ENCODE data around the gene COA7. TPM values are rescaled to one million over a fixed set of nuclear protein-coding genes. Genes with fewer than 3 reads are reported as not detected.
A peak's percentile ranks its signal among the peaks of the same experiment; 100 is the strongest.
"Not testable (repeated sequence)": the region's sequence is repeated elsewhere in the genome, so short reads cannot be mapped to it uniquely, and the experiment has no call there.

The COA7 gene
- total RNA-seq, 1 donor from 2014 or later: 25.4 TPM

DNA sequence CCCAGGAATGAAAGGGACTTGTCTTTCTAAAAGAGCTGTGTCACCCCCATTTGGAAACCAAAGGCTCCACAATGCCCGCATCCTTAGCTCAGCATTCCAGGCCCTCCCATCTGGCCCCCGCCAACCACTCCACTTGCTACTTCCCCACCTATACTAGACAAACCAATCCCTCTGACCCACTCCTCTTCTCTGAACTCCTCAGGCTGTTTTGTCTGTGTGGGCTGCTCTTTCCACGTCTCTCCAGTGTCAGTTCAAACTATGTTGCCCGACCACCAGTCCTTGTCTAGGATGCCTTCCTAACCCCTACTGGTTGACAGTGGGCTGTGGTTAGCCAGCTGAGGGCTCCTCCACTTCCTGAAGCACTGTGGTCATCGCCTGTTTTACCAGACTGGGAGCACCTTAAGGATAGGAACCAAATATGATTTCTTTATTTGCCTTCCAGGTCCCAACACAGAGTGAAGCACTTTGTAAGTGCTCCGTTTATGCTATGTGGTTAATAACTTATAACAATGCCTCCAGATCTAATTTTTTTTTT, 8.1 kb upstream of the COA7 start:
- DNase-seq (ENCODE audit: low spot score): no peak

DNA sequence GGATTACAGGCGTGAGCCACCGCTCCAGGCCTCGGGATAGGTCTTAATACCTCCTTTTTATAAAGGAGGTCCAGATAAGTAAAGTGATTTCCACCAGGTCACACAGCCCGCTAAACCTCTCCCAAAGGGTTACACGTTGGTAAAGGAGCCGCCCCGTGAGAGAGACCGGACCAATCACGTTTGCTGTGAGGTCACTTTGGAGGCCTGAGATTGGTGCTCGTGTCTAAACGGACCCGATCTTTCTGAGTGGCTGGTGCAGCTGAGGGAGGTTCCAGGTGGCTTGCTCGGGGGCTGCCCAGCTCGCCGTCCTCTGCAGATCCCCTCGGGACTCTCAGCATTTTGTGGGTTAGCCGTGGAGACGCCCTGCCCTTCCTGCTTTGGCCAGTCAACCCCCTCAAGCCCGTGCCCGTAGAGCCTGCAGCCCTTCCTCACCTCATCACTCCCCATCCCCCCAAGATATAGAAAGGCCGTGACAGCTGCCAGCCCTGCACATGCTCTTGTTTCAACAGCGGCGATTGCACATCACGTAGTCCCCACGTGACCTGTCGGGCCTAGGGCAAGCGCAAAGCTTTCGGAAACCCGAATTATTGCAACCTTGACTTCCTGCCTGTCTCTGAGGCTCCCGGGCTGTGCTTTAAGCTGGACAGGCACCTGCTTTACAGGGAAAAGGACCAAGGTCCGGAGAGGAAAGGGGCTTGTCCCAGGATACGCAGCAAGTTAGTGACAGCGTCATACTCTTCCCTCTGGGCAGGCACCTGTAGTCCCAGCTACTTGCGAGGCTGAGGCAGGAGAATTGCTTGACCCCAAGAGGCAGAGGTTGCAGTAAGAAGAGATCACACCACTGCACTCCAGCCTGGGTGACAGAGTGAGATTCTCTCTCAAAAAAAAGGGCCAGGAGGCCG, 5.0 kb upstream of the COA7 start:
- peak; percentile 91 for DNase-seq (ENCODE audit: low spot score)

DNA sequence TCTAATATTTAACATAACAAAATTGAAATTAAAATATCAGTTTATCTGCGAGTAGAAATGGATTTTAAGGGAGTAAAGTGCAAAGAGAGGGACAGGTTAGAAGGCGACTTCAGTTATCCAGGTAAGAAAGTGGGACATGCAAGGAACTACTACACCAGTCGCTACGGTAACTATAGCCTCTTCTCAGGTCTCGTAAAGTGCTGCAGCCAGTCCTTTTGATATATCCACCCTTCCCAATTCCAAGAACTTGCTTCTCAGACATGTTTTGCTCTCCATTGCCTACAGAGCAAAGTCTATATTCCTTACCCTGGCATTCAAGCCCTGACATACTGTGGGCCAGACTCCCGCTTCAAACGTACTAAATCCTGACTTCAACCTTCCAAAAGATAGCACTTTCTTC, 2.5 kb downstream of the COA7 start:
- no peak for DNase-seq (ENCODE audit: low spot score)

DNA sequence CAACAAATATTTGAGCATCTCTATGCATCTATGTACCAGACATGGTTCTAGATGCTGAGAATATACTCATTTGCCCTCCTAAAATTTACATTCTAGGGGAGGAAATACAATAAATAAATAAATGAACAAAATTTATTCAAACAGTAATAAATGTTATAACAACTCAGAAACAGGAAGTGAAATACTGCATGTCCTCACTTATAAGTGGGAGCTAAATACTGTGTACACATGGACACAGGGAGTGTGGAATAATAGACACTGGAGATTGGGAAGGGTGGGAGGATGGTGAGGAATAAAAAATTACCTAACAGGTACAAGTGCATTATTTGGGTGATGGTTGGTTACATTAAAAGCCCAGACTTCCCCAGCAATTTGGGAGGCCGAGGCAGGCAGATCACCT, 4.3 kb downstream of the COA7 start:
- no peak for DNase-seq (ENCODE audit: low spot score)

DNA sequence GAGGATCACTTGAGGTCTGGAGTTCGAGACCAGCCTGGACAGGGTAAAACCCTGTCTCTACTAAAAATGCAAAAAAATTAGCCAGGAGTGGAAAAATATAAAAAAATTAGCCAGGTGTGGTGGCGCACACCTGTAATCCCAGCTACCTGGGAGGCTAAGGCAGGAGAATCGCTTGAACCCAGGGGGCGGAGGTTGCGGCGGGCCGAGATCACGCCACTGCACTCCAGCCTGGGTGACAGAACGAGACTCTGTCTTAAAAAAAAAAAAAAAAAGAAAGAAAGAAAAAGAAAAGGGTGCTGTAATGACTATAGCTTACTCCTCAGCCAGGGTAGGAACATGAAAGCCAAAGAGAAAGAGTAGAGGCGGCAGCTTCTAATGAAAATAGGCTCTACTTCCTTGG, 4.8 kb downstream of the COA7 start:
- not testable (repeated sequence) for DNase-seq (ENCODE audit: low spot score)

DNA sequence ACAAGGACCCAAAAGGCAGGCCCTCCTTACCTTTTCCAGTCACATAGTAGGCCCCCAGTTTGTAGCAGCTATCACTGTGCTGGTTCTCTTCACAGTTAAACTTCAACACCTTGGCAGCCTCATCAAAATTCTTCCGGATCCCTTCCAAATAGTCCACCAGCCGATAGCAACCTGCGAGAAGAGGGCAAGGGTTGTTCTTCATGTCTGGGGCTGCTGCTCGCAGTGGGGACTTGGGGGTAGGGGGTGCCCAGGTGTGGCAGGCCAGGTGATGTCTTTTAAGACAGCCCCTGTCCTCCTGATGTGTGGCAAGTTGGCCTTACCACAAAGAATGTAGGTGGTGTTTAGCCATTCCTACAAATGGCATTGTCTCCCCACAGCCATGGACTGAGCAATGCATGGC, 5.5 kb downstream of the COA7 start:
- DNase-seq (ENCODE audit: low spot score): no peak

DNA sequence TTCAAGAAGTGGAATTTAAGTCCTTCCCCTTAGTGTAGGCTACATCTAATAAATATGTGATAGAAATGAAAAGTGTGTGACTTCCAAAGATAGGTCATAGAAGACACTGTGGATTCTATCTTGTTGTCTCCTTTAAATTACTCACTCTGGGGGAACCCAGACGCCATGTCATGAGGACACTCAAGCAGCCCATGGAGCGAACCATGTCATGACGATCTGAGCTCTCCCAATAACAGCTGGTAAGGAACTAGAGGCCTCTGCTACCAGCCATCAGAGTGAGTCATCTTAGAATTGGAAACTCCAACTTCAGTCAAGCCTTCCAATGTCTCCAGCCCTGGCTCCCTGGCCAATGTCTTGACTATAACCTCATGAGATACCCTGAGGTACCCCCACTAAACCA, 6.3 kb downstream of the COA7 start:
- DNase-seq (ENCODE audit: low spot score): no peak

DNA sequence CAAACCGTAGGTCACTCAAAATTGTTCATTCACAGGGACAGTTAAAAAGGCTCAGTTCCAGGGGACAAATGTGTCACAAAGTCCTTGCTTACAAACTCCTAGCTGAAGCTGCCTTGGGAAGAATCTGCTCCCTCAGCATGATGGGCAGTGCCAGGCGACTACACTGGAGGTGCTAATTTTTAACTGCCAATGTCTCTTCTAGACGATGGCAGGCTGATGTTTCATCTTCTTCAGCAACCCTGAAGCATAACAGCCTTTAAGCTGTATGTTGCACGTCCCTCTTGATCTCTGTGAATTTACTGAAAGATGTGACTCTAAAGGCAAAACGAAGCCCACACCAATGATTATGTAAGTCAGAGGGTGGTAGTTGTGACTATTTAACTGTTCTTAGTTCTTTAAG, 11.3 kb downstream of the COA7 start:
- DNase-seq (ENCODE audit: low spot score): no peak

DNA sequence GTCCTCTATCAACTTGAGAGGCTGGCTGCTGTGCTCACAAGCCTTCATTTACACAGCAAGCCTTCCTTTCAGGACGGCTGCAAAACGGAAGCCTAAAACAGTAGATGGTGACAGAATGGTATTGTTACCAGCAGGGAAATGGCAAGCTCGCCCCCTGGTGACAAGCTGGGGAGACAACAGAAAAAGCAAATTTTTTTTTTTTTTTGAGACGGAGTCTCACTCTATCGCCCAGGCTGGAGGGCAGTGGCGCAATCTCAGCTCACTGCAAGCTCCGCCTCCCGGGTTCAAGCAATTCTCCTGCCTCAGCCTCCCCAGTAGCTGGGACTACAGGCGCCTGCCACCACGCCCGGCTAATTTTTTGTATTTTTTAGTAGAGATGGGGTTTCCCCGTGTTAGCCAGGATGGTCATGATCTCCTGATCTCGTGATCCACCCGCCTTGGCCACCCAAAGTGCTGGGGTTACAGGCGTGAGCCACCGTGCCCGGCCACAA, 11.8 kb downstream of the COA7 start:
- peak; percentile 78 for DNase-seq (ENCODE audit: low spot score)

DNA sequence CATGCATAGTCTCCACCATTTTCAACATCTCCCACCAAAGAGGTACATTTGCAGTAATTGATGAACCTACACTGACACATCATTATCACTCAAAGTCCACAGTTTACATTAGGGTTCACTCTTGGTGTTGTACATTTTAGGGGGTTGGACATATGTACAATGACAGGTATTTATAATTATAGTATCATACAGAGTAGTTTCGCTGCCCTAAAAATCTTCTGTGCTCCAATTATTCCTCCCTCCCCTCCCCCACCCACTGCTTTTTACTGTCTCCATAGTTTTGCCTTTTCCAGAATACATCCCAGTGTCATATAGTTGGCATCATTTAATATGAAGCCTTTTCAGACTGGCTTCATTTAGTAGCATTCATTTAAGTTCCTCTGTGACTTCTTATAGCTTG, 13.6 kb downstream of the COA7 start:
- DNase-seq (ENCODE audit: low spot score): no peak

DNA sequence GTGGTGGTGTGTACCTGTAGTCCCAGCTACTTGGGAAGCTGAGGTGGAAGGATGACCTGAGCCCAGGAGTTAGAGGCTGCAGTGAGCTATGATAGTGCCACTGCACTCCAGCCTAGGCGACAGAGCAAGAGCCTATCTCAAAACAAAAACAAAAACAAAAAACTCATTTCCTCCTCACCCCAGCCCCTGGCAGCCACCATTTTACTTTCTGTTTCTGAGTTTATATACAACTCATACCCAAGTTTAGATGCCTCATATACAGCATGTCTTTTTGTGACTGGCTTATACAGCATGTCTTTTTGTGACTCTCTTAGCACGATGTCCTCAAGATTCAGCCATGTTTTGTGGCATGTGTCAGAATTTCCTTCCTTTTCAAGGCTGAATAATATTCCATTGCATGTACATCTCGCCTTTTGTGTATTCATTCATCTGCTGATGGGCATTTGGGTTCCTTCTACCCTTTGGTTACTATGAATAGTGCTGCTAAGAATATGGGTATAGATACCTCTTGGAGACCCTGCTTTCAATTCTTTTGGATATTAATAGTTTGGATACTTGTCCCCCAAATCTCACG, 14.7 kb downstream of the COA7 start:
- no peak for DNase-seq (ENCODE audit: low spot score)

DNA sequence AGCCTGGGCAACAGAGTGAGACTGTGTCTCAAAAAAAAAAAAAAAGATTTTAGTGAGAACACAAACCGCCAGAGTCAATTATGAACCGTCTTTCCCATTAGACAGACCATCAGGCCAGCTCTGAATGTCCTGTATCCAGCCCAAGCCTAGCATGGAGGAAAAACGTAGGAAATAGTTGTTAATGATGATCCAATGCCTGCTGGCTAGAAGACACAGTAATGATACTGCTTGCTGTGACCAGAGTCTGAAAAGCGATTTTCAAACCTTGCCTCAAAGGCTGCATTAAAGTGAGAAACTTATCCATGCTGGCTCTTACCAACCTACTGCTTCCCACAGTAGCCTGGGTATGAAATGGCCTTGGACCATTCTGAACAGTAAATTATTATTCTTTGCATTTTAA, 17.0 kb downstream of the COA7 start:
- DNase-seq (ENCODE audit: low spot score): no peak

DNA sequence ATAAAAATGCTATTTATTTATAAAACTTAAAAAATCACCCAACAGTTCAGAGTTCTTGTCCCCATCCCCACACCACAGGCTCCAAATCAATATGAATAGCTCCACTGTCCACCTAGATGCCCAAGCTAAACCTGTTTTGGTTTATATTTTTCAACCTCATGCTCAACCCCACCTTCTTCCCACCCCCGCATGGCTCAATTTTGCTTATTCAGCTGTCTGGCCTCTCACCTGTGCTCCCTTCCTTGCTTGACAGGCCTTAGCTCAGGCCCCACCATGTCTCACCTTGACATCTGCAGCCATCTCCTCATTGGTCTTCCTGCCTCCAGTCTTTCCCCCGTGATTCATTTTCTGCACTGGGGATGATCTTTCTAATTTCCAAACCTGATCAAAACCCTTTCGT, 17.8 kb downstream of the COA7 start:
- no peak for DNase-seq (ENCODE audit: low spot score)

DNA sequence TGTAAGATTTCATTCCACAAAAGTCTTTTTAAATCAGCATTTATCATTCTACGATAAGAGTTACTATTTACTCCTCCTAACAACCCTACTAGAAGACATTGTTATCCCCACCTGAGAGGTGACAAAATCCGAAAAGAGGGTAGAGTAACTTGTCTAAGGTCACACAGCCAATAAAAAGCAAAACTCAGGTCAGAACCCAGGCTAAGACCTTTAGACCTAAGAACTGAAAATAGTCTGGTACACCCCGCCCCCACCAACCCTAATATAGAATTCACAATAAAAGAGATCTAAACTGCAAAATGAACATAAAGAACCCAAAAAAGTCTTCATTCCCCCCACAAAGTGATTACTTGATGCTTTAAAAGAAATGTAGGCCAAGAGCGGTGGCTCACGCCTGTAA, 18.6 kb downstream of the COA7 start:
- DNase-seq (ENCODE audit: low spot score): no peak

DNA sequence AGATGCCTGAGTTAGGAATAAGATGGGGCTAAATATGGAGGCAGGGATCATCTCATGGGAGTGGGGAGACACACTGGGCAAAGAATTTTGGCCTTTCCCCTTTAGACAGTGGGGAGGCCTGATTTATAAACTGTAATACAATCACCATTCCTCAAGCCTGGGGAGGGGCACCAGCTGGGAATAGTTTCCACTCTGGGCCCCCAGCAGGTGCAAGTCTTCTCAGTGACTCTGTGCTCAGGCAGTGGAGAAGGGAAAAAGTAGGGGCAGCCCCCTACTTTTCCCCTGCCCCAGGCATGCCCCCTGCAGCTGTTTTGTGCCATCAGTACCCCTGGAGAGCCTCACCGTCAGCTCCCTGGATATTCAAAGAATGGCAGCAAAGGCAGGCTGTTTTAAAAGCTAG, 19.1 kb downstream of the COA7 start:
- no peak for DNase-seq (ENCODE audit: low spot score)

DNA sequence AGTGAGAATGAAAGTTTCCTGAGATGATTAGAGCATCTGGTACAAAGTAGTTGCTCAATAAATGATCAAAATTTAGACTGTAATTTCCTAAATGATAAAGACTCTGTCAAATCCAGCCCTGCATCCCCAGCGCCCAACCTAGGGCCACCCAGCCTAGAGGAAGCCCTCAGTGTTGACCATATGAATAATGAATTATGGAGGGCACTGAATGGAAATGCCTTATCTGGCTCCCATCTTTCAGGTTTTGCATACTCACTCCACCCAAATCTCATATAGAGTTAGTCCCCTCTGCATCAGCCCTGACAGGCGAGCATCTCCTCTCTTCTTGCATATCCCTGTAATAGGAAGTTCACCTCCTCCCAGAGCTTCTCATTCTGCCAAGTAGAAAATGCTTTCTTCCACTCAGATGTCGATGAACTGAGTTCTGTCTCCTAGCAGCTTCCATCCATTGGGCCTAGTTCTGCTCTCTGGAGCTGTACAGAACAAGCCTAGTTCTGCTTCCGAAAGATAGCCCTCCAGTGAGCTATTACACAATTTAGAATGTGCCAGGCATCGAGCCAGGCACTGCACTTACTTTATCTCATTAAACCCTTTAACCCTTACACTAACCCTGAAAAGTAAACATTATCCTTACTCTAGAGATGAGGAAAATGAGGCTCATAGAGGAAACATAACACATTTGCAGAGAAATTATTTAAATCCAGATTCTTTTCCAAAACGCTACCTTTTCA, 20.9 kb downstream of the COA7 start:
- DNase-seq (ENCODE audit: low spot score): no peak

DNA sequence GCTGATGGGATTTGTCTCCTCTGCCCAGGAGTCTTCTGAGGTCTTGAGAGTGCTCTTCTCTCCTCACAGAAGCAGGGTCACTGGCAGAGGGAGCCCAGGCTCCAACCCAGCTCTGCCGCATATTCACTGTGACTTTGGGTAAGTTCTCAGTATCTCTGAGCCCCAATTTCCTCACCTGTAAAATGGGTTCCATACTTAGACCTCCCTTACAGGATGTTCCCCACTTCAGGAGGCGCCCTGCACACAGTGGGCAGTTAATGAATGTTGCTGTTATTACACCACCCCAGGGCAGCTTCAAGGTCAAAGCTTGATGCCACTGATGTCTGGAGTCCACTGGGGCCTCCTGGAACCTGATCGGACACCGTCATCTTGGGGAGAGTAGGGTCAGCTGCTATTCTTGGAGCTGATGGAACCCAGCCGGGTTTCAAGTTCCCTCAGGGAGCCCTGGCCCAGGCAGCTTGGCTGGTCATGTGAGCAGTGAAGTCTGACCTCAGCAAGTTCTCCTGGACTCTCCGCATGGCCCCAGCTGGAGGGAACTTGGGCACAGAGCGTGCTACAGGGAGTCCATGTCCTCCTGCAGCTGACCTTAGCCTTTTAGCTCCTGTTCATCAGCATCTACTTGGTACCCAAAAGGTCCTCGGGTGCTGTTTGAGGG, 21.8 kb downstream of the COA7 start:
- DNase-seq (ENCODE audit: low spot score): no peak

DNA sequence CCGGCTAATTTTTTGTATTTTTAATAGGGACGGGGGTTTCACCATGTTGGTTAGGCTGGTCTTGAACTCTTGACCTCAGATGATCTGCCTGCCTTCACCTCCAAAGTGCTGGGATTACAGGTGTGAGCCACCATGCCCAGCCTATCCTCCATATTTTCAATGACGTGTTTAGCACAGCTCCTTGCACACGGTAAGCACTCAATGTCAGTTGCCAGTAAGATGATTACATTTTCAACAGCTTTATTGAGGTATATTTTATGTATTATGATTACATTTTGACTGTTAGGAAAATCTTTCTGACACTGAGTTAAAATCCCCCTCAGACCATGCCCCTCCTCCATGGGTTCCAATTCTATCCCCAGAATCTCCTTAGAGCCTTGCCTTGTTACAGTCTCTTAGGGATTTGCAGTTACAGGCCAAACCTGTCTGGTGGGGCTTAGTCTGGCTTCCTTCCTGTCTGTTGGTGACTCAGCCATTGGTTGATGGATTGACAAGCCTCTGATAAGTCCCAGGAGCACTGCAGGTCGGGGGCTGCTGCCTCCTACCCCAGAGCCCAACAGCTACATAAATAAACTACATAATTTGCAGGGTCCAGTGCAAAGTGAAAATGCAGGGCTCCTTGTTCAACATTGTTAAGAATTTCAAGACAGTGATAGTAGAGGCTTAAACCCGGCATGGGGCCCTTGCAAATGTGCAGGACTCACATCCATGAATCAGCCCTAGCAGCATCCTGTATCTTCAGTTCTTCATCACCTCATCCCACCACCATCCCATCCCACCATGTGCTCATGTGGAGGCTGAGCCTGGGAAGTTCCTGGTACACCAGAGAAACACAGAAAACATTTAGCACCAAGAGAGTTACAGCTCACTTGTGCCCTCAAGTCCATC, 23.4 kb downstream of the COA7 start:
- peak; percentile 66 for DNase-seq (ENCODE audit: low spot score)

DNA sequence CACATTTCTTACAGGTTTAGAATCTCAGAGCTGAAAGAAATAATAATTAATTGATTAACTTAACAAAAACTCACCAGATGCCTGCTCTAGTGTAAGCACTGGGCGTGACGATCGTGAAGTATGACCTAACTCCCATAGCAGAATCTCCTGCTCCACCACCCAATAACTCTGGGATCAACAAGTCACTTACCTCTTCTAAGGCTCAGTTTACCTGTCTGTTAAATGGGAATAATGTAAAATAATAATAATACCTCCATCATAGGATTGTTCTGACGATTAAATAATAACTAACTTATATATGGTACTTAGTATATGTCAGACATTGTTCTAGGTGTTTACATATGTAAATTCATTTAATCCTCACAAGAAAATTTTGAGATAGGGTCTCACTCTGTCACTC, 24.6 kb downstream of the COA7 start:
- DNase-seq (ENCODE audit: low spot score): no peak

DNA sequence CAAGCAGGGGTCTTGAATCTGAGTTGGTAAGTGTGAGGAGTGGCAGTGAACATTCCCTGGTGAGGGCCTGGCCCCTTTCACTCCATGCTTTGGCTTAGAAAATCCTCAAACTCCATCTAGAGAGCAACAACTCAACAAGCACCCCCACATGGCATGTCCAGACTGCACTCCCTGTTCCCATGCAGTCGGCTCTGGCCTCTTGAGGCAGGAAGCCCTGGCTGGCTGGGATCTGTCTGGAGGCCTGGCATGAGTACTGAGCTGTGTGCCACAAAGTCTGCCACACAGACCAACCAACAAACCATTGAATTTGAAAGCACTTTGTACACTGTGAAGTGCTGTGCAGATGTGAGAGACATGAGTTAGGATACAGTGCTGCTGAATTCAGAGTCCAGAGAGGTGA, 25.2 kb downstream of the COA7 start:
- DNase-seq (ENCODE audit: low spot score): no peak

DNA sequence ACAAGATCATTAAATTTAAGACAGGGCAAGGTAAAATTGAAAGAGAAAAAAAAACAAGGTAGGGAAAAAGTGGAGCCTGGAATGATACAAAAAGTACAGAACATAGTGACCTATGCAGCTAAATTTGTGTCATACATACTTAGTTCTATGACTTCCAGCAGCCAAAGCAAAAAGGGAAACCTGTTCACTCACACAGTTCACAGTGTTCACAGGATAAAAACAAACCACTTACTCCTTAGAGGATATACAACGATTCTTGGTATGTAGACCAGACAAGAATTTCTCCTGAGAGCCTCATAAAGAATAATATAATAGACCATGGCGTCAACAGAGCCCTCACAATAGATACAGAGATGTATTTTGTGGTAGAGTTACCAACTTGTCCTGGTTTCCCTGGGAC, 27.5 kb downstream of the COA7 start:
- no peak for DNase-seq (ENCODE audit: low spot score)
